GM23338 (cell line): ENCODE results near the gene CACNA1D. TPM values are rescaled to one million over a fixed set of nuclear protein-coding genes. Genes with fewer than 3 reads are reported as not detected.

Experiments
- ATAC-seq: fragments of 200-7000 bp; cut with Tn5 transposase; 3 replicates; pipeline ENCODE4 v1.9.1; 2020
- DNase-seq: peaks from one replicate; pipeline ENCODE4 v3.0.0-alpha.2; 2015; ENCODE audit warnings: low spot score
- H2AFZ ChIP-seq: fragments of 200-600 bp; sonication (generic); 2 replicates; pipeline ENCODE4 v1.8.0; 2016; ENCODE audit warnings: antibody characterized with exemption, mild to moderate bottlenecking, moderate library complexity
- H3F3A ChIP-seq: fragments of 200-600 bp; sonication (generic); replicated peaks from 2 replicates; pipeline ENCODE4 v1.8.0; 2017; ENCODE audit warnings: antibody characterized with exemption, mixed run types, low read depth
- H3K27ac ChIP-seq: fragments of 200-600 bp; sonication (generic); 2 replicates; pipeline ENCODE4 v1.6.1; 2016; ENCODE audit warnings: low read depth
- H3K27me3 ChIP-seq: fragments of 200-600 bp; sonication (generic); 2 replicates; pipeline ENCODE4 v1.8.0; 2016; ENCODE audit warnings: mild to moderate bottlenecking, mixed run types, moderate library complexity; ENCODE audit not compliant: insufficient read depth
- H3K36me3 ChIP-seq: fragments of 200-600 bp; sonication (generic); 2 replicates; pipeline ENCODE4 v1.8.0; 2016; ENCODE audit warnings: mild to moderate bottlenecking; ENCODE audit not compliant: insufficient read depth
- H3K4me1 ChIP-seq: fragments of 200-600 bp; sonication (generic); 2 replicates; pipeline ENCODE4 v1.8.0; 2016; ENCODE audit warnings: mild to moderate bottlenecking, moderate library complexity; ENCODE audit not compliant: insufficient read depth
- H3K4me2 ChIP-seq: fragments of 200-600 bp; sonication (generic); 2 replicates; pipeline ENCODE4 v1.7.1; 2017; ENCODE audit warnings: mixed run types
- H3K4me3 ChIP-seq: fragments of 200-600 bp; sonication (generic); 2 replicates; pipeline ENCODE4 v1.6.1; 2016; ENCODE audit warnings: mixed run types
- H3K79me2 ChIP-seq: fragments of 200-600 bp; sonication (generic); replicated peaks from 2 replicates; pipeline ENCODE4 v1.8.0; 2017; ENCODE audit warnings: mild to moderate bottlenecking; ENCODE audit not compliant: insufficient read depth
- H3K9me2 ChIP-seq: fragments of 200-600 bp; sonication (generic); 2 replicates; pipeline ENCODE4 v1.8.0; 2017; ENCODE audit not compliant: insufficient read depth
- H4K20me1 ChIP-seq: fragments of 200-600 bp; sonication (generic); replicated peaks from 2 replicates; pipeline ENCODE4 v1.8.0; 2017; ENCODE audit warnings: mild to moderate bottlenecking; ENCODE audit not compliant: insufficient read depth
- H3K27ac Mint-ChIP-seq: 2 replicates; pipeline ENCODE4 v1.8.0; 2020; ENCODE audit warnings: inconsistent platforms, mild to moderate bottlenecking, moderate library complexity, mixed read lengths
- H3K27me3 Mint-ChIP-seq: 3 replicates; pipeline ENCODE4 v1.8.0; 2022; ENCODE audit warnings: low read depth, mild to moderate bottlenecking, moderate library complexity, mixed read lengths, inconsistent platforms; ENCODE audit not compliant: insufficient read depth, poor library complexity
- H3K36me3 Mint-ChIP-seq: 3 replicates; pipeline ENCODE4 v1.8.0; 2021; ENCODE audit warnings: low read depth, mild to moderate bottlenecking, inconsistent platforms, moderate library complexity, mixed read lengths
- H3K4me1 Mint-ChIP-seq: 3 replicates; pipeline ENCODE4 v1.8.0; 2020; ENCODE audit warnings: mild to moderate bottlenecking, inconsistent platforms, mixed read lengths
- H3K4me3 Mint-ChIP-seq: 3 replicates; pipeline ENCODE4 v1.8.0; 2021; ENCODE audit warnings: moderate library complexity, mild to moderate bottlenecking, inconsistent platforms, mixed read lengths
- H3K9me3 Mint-ChIP-seq: 3 replicates; pipeline ENCODE4 v1.8.0; 2020; ENCODE audit warnings: moderate library complexity, mild to moderate bottlenecking, inconsistent platforms, mixed read lengths
- CREB1 ChIP-seq: fragments of 250-450 bp; sonication (Bioruptor Pico); IDR thresholded peaks from 2 replicates; pipeline ENCODE4 v1.5.0; 2020; ENCODE audit warnings: low read depth, mild to moderate bottlenecking, moderate library complexity
- EZH2 ChIP-seq: fragments of 200-600 bp; sonication (generic); IDR thresholded peaks from one replicate; pipeline ENCODE4 v1.8.0; 2017; ENCODE audit warnings: antibody characterized with exemption, mild to moderate bottlenecking, low read depth; ENCODE audit not compliant: unreplicated experiment
- EZH2phosphoT487 ChIP-seq: fragments of 200-600 bp; sonication (generic); IDR thresholded peaks from one replicate; pipeline ENCODE4 v1.8.1; 2018; ENCODE audit warnings: antibody characterized with exemption; ENCODE audit not compliant: unreplicated experiment
- JUNB ChIP-seq: IDR thresholded peaks from one replicate; pipeline ENCODE4 v1.6.1; 2016; ENCODE audit warnings: antibody characterized with exemption; ENCODE audit not compliant: unreplicated experiment
- NANOG ChIP-seq: IDR thresholded peaks from 2 replicates; pipeline ENCODE4 v1.6.1; 2016; ENCODE audit warnings: antibody characterized with exemption, borderline replicate concordance
- POLR2AphosphoS5 ChIP-seq: IDR thresholded peaks from 2 replicates; pipeline ENCODE4 v1.6.1; 2016; ENCODE audit warnings: antibody characterized with exemption, low read depth
- ZNF331 ChIP-seq: fragments of 250-450 bp; sonication (Bioruptor Pico); IDR thresholded peaks from 2 replicates; pipeline ENCODE4 v1.5.0; 2020; ENCODE audit warnings: low read depth, mild to moderate bottlenecking, moderate library complexity
- ZNF462 ChIP-seq: fragments of 250-450 bp; sonication (Bioruptor Pico); IDR thresholded peaks from 2 replicates; pipeline ENCODE4 v1.5.0; 2020; ENCODE audit warnings: mild to moderate bottlenecking, moderate library complexity
- polyA plus RNA-seq: library from polyadenylated mRNA; unstranded; fragments of >200 nt; fragmentation: Nextera tagmentation; extraction: Ambion mirVana; gene quantifications from 2 replicates; pipeline ENCODE4 v1.2.1, GENCODE V29; 2016
- total RNA-seq: library from RNA; depleted of rRNA; stranded (reverse); fragments of >200 nt; shearing (Covaris generic); gene quantifications from 2 replicates; pipeline ENCODE4 v1.2.3, GENCODE V29; 2014
- TF ChIP-seq, protein P1 (sequence below): IDR thresholded peaks from one replicate; pipeline ENCODE4 v1.6.1; 2018; ENCODE audit warnings: antibody characterized with exemption; ENCODE audit not compliant: unreplicated experiment
- TF ChIP-seq, protein P2 (sequence below), 2 experiments: fragments of 200-600 bp in 1 of 2; sonication (generic) in 1 of 2; conservative IDR thresholded peaks; 2 replicates each; pipeline versions ENCODE4 v1.5.1 to v1.6.1; 2016 to 2017; ENCODE audit warnings: antibody characterized with exemption in 2 of 2, low read depth in 2 of 2, mild to moderate bottlenecking in 2 of 2, moderate library complexity in 1 of 2

The CACNA1D gene
- total and polyA plus RNA-seq, 2 experiments from 2014 or later, result 1.7 to 1.8 TPM

DNA sequence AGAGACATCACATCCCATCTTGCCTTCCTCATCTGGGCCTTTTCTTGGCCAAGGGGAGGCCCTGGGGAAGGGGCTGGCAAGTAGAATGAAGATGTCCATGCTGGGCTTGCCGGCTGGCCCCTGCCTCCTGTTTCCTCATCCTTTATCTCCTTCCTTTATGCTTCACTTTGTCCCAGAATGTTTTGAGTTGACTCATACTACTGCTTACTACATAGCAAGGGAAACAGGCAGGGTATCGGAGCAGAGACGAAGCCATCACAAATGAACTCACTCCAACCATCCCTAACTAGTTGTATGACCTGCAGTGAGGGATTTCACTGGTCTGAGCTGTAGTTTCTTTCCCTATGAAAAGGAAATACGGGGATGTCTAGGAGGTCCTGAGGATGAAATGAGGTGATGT, 285.8 kb downstream of the CACNA1D start:
- H3K27ac ChIP-seq, result no peak overlapping the region
- no peak overlapping the region for H3K4me3 ChIP-seq
- H3K9me2 ChIP-seq, result peaks cover 13% of the 10 kb centered on the region
- ATAC-seq (no peak), DNase-seq (no peak)
- no peaks in the 10 kb centered on the region for H3F3A ChIP-seq
- H3K27me3 ChIP-seq, result no peaks in the 10 kb centered on the region
- no peak for TF ChIP-seq NANOG
- TF ChIP-seq ZNF331 (CRISPR knock-in tag), result no peak
- TF ChIP-seq POLR2AphosphoS5, result no peak
- TF ChIP-seq CREB1 (CRISPR knock-in tag), result no peak
- TF ChIP-seq ZNF462 (CRISPR knock-in tag), result no peak
- TF ChIP-seq EZH2phosphoT487, result no peak
- no peaks in the 10 kb centered on the region for H3K36me3 ChIP-seq
- Mint-ChIP-seq H3K36me3 (no peaks in the 10 kb centered on the region), H3K4me3 (no peak overlapping the region), H3K9me3 (no peaks in the 10 kb centered on the region), H3K27ac (no peak overlapping the region), H3K4me1 (no peaks in the 10 kb centered on the region; the same call in 2 of the 3 replicates), H3K27me3 (peaks cover 1% of the 10 kb centered on the region)
- no peaks in the 10 kb centered on the region for H3K79me2 ChIP-seq
- no peak overlapping the region for H2AFZ ChIP-seq
- no peaks in the 10 kb centered on the region for H3K4me1 ChIP-seq
- no peaks in the 10 kb centered on the region for H4K20me1 ChIP-seq
- H3K4me2 ChIP-seq, result no peak overlapping the region

- no peak for DNase-seq
- TF ChIP-seq, protein P1, sequence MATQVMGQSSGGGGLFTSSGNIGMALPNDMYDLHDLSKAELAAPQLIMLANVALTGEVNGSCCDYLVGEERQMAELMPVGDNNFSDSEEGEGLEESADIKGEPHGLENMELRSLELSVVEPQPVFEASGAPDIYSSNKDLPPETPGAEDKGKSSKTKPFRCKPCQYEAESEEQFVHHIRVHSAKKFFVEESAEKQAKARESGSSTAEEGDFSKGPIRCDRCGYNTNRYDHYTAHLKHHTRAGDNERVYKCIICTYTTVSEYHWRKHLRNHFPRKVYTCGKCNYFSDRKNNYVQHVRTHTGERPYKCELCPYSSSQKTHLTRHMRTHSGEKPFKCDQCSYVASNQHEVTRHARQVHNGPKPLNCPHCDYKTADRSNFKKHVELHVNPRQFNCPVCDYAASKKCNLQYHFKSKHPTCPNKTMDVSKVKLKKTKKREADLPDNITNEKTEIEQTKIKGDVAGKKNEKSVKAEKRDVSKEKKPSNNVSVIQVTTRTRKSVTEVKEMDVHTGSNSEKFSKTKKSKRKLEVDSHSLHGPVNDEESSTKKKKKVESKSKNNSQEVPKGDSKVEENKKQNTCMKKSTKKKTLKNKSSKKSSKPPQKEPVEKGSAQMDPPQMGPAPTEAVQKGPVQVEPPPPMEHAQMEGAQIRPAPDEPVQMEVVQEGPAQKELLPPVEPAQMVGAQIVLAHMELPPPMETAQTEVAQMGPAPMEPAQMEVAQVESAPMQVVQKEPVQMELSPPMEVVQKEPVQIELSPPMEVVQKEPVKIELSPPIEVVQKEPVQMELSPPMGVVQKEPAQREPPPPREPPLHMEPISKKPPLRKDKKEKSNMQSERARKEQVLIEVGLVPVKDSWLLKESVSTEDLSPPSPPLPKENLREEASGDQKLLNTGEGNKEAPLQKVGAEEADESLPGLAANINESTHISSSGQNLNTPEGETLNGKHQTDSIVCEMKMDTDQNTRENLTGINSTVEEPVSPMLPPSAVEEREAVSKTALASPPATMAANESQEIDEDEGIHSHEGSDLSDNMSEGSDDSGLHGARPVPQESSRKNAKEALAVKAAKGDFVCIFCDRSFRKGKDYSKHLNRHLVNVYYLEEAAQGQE, result no peak
- no peak for TF ChIP-seq JUNB
- TF ChIP-seq, protein P2, sequence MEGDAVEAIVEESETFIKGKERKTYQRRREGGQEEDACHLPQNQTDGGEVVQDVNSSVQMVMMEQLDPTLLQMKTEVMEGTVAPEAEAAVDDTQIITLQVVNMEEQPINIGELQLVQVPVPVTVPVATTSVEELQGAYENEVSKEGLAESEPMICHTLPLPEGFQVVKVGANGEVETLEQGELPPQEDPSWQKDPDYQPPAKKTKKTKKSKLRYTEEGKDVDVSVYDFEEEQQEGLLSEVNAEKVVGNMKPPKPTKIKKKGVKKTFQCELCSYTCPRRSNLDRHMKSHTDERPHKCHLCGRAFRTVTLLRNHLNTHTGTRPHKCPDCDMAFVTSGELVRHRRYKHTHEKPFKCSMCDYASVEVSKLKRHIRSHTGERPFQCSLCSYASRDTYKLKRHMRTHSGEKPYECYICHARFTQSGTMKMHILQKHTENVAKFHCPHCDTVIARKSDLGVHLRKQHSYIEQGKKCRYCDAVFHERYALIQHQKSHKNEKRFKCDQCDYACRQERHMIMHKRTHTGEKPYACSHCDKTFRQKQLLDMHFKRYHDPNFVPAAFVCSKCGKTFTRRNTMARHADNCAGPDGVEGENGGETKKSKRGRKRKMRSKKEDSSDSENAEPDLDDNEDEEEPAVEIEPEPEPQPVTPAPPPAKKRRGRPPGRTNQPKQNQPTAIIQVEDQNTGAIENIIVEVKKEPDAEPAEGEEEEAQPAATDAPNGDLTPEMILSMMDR (conservative IDR thresholded peaks at IDR 0.05; ENCODE audit: low read depth in 2 of 2), result no peak
- TF ChIP-seq EZH2, result no peak
- H3K36me3 Mint-ChIP-seq, result no peaks in the 10 kb centered on the region
- no peak for ATAC-seq
- Histone ChIP-seq H3K27ac (no peak overlapping the region), H3K4me3 (no peak overlapping the region), H3F3A (no peaks in the 10 kb centered on the region), H3K4me1 (no peaks in the 10 kb centered on the region), H3K79me2 (no peaks in the 10 kb centered on the region), H3K4me2 (no peak overlapping the region), H4K20me1 (no peaks in the 10 kb centered on the region), H3K9me2 (peaks cover 13% of the 10 kb centered on the region), H3K36me3 (no peaks in the 10 kb centered on the region), H3K27me3 (no peaks in the 10 kb centered on the region), H2AFZ (no peak overlapping the region)
- no peaks in the 10 kb centered on the region for H3K9me3 Mint-ChIP-seq
- no peaks in the 10 kb centered on the region; the same call in 2 of the 3 replicates for H3K4me1 Mint-ChIP-seq
- H3K4me3 Mint-ChIP-seq, result no peak overlapping the region
- H3K27me3 Mint-ChIP-seq, result peaks cover 1% of the 10 kb centered on the region
- H3K27ac Mint-ChIP-seq, result no peak overlapping the region
Measured at GRCh38 chr3:53780806-53781205, 286.4 kb downstream of the CACNA1D start.
